Cortex of kidney (tissue), 1 donor: Measurements from ENCODE around the gene DOHH.
"Not testable (repeated sequence)": the region's sequence is repeated elsewhere in the genome, so short reads cannot be mapped to it uniquely, and the experiment has no call there.

Experiments
- DNase-seq: peaks from one replicate; lab custom pipeline; 2025; lab: John Stamatoyannopoulos, UW

Gene DOHH

DNA sequence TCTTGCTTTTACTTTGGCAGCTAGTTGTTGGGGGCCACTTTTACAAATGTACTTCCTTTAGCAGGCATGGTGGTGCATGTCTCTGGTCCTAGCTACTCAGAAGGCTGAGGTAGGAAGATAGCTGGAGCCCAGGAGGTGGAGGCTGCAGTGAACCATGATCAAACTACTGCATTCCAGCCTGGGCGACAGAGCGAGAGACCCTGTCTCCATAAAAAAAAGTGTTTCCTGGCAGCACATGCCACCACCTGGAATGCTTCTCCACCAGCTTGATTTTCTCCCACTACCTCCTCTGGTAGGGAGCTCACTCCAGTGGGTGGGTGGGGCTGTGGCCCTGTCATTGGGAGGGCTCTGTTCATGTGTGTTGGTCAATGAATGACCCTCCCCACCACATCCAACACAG lies 18.2 kb upstream of the DOHH start:
- no peak for DNase-seq

DNA sequence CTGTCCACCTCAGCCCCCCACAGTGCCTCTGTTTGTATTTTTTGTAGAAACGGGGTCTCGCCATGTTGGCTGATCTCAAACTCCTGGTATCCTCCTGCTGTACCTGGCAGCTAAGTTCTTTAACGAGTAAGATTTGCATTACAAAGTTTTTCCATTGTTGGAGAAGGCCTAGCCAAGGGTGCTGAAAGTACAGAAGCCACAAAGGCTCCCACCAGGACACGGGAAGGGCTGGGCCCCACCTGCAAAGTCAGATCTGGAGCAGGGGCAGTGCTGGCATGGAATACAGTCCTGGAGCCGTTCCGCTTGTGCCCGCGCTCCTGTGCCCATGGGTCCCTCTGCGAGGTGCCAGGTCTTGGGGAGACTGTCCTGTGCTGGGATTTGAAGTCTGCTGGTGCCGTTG lies 17.8 kb upstream of the DOHH start:
- DNase-seq, result no peak

DNA sequence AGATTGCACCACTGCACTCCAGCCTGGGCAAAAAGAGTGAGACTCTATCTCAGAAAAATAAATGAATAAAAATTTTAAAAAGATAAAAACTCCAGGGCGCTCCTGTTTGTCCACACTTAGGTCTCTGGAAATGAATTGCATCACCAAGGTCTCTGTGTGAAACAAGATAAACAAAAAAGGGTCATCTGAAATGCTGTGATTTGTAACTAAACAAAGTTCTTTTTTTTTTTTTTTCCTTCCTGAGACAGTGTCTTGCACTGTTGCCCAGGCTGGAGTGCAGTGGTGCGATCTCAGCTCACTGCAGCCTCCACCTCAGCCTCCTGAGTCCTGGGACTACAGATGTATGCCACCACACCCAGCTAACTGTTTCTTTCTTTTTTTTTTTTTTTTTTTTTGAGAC lies 17.2 kb upstream of the DOHH start:
- no peak for DNase-seq

DNA sequence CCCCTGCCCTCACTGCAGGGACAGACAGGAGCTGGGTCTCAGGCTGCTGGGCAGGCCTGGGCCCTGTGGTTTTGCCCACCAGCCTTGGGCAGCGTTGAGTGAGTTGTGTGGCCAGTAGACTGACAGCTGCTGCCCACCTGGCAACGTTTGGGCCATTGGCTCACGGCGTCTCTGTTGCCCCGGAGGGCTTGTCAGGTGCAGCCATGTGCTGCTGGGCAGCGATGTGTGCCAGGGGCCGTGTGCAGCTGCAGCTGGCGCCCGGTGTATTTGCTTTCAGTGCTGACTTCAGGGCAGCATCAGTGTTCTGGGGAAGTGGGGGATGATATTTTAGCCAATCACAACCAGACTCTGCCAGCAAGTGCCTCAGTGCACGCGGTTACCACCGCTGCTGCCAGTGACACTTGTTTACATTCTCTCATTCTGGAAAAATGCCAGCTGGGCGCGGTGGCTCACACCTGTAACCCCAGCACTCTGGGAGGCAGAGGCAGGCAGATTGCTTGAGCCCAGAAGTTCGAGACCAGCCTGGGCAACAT lies 16.3 kb upstream of the DOHH start:
- no peak for DNase-seq

DNA sequence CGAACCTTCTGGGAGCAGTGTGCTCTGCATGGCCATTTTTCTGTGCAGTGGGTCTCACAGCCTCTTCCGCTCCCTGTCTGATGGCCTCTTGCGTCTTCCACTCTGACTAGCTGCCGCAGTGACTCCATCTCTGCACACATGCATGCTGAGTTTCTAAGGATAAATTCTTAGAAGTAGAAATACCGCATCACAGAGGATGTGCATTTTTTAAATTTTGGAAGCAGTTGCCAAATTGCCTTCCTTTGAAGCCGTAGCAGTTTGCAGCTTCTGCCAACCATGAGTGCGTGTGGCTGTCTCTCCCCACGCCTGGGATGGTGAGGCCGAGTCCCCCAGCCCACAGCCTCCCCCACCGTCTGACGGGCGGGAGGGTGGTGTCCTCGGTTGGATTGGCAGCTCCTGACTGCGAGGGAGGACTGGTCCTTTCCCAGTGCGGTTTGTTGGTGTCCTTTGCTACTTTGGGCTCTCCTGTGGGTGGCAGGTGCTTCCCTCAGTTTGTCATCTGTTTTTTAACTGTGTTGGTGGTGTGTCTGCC lies 15.5 kb upstream of the DOHH start:
- no peak for DNase-seq

DNA sequence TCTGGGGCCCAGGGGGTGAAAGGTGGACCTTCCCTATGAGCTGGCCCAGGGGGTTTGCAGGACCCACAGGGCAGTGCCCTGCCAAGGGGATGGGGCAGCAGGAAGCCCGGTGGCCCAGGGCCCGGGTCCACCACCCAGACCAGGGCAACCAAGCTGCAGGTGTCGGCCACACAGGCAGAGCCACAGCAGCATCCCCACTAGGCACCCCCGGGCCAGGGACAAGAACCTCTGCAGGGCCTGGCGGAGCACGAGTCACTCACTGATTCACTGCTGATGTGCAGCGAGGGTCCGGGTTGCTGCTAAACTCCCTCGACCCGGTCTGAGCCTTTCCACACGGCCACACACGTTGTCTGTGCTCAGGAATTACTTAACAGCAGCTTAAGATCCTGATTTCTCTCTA lies 14.5 kb upstream of the DOHH start:
- no peak for DNase-seq

DNA sequence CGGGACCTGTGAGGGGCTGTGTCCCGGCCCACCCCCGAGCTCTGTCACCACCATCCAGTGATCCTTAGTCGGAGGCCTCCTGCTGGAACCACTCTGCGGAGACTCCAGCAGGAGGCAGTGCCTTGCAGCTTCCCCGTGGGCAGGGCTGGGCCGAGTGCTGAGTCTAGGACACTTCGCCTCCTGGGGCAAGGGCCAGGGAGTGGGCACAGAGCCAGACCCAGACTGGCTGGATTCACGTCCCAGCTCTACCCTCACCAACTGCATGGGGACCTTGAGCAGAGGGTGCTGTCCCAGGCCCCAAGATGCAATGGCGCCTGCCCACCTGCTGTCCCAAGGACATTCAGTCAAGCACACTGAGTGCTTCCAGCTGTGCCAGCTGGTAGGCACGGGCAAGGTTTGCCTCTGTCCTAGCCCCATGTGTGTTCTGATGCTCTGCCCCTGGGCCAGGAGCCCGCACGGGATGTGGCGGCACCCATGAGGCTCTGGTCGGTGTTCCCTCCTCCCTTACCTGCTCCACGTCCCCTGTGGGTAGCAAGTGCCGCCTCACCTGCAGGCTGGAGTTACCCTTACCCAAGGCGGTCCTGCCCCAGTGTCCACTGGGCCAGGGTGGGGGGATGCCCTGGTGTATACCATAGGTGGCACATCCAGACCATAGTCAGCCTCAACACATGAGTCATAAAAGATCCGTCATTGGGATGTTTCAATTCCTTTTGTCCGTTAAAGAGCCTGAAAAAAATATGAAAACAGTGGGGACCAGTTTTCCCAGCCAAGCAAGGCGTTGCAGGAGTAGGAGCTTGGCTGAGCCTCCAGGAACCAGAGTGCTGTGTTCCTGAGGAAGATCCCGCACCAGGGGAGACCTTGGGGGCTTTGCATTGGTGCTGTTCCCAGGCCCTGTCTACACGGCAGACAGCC lies 13.0 kb upstream of the DOHH start:
- DNase-seq, result no peak

DNA sequence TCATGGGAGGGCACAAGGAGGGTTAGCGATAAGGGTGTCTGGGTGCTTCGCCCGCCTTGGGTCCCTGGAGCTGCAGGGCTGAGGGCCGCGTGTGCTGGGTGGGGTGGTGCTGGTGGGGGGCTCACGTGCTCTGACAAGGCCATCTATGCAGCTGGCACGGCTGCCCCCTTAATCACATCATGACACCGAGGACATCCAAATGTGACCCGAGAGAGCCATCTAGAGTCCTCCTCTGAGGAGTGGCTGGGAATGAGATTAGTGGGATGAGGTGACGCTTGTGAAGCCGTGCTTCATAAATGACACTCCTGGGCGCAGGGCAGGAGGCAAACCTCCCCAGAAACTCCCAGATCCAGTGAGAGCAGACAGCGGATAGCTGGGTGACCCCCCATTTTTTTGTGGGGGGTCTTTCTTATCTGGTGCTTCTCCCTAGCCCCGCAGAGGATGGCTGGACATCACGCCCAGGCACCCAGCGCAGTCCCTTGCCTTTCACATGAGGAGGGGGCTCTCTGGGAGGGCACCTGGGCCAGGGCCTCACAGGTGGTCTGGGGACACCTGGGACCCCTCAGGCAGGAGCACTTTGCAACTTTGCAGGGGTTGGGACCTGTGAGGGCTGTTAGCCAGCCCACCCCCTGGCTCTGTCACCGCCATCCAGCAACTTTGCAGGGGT lies 12.2 kb upstream of the DOHH start:
- no peak for DNase-seq

DNA sequence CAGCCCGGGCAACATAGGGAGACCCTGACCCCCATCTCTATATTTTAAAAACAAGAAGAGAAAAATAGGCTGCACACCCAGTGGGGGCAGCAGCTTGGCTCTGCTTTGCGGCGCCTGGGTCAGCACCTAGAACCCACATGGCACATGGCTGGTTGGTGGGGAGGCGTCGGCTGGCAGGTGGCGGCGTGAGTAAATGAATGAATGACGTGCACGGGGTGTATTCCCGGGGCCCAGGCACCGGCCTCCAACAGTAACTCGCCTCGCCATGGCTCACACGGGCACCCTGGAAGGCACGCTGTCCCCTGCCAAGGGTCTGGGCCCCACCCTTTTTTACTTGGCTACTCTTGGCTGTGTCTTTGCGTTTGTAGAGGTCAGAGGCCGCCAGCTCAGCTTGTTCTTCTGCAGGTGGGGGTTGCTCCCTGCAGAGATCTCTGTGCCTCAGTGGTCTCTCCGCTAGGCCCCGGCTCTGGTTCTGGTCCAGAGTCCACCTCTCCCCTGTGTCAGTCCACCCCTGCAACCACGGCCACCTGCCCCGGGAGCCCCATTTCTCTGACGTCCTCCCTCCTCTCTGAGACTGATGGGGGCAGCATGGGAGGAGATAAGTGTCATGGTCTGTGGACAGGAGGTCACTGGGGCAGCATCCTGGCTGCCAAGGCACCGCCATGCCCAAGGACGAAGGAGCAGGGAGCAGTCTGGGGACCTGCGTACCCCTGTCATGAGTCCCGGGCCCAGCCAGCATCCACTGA lies 11.2 kb upstream of the DOHH start:
- no peak for DNase-seq

DNA sequence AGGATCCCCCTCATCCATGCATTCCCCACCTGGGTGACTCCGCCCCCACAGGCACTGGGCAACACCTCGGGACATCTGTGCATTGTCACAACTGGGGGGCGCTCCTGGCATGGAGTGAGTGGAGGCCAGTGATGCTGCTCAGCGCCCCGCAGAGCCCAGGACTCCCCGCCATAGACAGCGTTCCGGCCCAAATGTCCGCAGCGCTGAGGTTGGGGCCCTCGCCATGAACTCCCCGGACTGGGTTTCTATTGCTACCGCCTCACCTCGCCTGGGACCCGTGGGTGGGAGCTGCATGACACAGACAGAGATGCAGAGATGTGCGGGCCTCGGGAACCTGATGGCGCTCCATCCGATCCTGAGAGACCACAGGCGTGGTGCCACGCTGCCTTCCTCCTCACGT lies 10.3 kb upstream of the DOHH start:
- no peak for DNase-seq

DNA sequence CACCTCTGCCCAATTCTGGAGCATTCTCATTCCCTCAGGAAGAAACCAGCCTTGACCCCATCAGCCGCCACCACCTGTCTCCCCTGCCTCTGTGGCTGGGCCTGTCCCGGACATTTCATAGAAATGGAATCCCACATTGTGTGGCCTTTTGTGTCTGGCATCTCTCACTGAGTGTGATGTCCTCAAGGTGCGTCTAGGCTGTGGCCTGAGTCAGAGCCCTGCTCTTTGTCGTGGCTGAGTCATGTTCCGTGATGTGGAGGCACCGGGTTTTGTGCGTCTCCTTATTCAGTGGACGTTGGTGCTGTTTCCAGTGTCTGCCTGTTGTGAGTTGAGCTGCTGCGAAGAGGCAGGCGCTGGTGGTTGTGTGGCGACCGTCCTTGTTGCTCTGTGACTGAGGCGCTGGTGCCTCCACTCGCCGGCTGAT lies 9.1 kb upstream of the DOHH start:
- DNase-seq, result no peak

DNA sequence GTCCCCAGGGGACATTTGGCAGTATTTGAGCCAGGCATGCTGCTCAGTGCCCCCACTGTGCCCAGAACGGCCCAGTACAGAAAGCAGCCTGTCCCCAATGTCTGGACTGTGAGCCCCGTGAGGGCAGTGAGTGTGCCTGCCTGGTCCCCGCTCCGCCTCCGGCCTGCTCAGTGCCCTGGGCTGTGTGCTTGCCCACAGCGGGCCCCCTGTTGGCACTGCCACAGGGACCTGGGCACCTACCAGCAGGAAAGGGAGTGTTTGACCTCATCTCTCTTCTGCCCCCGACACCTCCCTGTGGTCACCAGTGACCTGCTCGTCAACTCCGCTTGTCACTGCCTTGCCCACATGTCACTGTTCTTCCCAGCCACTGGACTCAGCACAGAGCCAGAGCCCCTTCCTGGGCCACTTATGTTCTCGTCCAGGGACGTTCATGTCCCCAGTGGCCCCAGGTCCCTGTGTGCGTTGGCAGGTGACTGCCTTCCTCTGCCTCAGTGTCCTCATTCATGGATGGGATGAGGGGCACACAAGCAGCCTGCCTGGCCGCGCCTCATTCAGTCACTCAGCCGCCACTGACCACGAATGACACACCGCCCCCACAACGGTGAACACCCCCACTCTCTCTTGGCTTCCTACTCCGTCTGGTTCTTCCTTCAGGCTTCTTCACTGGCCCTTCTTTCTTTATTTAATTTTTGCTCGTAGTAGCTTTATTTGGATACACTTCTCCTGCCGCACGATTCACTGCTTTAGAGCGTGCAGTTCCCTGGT lies 8.5 kb upstream of the DOHH start:
- no peak for DNase-seq

DNA sequence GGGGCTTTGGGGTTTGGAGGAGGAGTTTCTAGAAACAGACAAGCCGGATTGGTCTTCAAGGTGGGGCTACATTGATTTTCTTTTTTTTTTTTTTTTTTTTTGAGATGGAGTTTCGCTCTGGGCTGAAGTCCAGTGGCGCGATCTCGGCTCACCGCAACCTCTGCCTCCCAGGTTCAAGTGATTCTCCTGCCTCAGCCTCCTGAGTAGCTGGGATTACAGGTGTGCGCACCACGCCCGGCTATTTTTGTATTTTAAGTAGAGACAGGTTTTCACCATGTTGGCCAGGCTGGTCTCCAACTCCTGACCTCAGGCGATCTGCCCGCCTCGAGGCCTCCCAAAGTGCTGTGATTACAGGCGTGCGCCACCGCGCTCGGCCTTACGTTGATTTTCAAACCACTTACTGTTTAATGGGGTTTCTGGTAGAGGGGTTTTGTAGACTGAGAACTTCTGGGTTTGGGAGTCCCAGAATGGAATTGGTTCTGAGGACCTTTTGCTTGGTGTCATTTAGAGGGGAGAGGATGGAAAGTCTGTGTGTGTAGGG lies 7.7 kb upstream of the DOHH start:
- DNase-seq, result not testable (repeated sequence)

DNA sequence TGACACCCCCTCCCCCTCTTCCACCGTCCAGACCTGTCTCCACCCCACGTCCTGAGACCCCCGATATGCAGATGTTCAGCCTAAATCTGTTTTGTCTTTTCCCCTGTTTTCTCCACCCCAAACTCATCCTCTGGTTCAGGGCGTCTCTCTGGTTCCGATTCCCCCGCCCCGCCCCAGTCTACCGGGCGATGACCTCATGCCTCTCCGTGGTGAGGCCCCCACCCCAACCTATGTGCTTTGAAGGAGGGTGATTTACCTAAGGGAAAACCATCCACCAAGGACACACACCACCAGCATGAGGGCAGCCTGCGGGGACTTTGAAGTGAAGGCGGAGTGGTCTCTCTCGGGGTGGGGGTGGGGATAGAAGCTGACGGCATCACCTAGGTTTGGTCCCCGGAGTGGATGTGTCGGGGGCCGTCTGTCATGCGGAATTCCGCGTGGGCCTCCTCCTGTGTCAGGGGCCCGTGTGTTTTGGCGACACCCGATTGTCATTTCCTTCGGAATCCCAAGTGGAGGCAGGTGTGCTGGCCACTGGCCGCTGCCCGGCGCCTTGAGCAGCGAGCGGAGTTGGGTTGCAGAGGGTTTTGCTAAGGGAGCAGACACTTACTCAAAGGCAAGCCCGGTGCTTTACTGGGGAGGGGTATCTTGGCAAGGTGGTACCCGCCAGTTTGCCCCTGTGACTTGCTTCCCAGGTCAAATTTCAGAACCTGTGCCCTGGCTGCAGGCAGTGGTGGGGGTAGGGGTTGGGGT lies 7.1 kb upstream of the DOHH start:
- DNase-seq, result no peak

DNA sequence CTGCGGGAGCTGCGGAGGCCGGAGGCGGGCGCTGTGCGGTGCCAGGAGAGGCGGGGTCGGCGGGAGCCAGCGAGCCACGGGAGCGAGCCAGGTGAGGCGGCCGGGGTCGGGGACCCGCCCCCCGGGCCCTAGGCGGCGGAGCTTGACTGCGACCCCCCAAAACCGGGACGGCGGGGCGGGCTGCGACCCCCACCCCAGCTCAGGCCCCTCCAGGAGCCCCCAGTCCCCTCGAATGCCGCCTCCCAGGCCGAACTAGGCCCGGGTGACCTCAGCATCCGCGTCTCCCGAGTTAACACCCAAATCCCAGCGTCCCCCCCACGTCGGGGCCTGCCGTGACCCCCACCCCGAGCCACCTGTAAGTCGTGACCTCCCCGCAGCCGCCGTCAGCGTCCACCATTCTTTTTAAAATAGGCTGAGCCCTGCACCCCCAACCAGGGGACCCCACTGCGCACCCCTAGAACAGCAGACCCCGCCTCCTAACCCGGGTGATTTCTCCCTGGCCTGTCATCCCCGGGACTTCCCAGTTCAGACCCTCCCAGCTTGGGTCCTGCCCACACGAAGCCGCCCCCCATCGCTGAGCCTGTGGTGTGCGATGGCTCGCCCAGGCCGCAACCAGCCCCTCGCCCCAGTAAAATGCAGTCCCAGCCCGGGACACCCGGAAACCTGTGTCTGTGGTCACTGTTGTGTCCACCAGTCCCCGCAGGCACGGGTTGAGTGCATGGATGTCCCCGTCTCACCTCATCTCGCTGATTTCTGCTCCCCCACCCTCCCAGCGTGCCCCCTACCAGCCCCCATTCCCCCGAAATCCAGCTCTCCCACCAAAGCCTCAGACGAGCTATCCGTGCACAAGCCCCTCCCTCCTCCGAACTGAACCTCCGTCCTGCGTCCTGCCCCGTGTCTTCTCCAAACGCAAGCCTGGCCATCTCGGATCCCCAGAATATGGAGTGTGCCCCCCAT lies 6.2 kb upstream of the DOHH start:
- DNase-seq, result no peak

DNA sequence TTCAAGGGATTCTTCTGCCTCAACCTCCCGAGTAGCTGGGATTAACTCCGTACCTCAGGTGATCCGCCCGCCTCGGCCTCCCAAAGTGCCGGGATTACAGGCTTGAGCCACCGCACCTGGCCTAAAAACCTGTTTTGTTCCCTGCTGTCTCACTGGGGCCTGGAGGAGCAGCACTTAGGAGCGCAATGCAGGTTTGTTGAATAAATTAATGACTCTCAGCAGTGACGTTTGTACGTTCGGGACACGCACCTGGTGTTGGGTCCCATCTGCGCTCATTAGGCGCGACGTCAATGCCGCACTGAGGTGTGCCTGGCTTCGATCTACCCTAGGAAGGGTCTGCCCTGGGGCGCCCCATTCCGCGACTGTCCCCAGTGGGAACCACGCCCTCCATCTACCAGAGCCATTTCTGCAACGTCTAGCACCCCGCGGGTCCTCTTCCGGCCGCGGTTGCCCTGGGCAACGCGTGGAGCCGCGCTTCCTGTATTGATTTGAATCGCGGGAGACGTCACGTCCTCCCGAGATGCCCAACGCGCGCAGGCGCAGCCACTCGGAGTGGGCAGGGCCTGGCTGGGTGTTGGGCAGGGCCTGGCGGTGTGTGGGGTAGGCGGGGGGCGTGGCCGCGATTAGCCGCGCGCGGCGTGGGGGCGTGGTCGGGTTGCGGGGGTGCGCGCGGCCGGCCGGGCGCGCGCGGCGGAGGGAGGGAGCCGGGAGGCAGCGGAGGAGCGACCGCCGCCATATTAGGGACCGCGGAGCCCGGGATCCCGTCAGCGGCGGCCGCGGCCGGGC lies 5.3 kb upstream of the DOHH start, which contains the start of gene FZR1:
FZR1 (plus strand) TSS at position 714 of the 786 bp plus-strand sequence. CDS start 16,679 bp downstream, outside the sequence.
- peak; percentile 96 for DNase-seq

DNA sequence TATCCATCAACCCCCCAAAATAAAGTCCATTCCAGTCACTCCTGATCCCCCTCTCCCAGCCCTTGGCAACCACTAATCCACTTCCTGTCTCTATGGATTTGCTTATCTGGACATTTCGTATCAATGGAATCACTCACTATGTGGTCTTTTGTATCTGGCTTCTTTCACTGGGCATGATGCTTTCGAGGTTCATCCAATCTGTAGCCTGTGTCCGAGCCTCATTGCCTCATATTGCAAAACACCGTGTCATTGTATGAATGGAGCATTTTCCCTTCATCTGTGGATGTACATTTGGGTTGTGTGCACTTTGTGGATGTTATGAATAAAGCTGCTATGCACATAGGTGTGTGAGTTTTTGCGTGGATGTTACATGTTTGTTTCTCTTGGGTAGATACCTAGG lies 4.3 kb upstream of the DOHH start:
- DNase-seq, result no peak

DNA sequence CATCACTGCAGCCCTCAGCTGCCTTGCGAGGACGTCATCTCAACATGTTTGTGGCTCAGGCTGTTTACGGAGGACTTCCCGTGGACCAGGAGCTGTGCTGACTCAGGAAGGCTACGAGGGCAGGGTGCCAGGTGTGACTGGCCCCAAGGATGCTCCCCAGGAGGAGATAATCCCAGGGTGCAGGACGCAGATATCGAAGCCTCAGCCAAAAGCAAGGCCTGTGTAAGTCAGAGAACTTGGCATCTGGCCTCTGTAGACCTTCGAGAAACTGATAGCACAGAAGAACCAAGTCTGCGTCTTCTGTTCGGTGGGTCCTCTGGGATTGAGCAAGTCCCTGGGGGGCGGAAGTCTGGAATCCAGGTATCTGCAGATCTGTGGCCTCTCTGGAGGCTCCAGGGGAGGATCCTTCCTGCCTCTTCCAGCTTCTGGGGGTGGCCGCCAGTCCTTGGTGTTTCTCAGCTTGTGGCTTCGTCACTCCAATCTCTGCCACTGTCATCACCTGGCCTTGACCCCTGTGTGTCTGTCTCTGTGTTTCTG lies 2.6 kb upstream of the DOHH start:
- DNase-seq, result no peak
